Caco-2 (cell line): ENCODE data around the gene EPHB2. TPM values are rescaled to one million over a fixed set of nuclear protein-coding genes. Genes with fewer than 3 reads are reported as not detected.

Experiments used
- BruUV-seq: library from RNA; stranded (reverse); fragments of 400-500 nt; replicated peaks from 2 replicates; lab custom pipeline; 2021; lab: Mats Ljungman, UMichigan
- CTCF ChIA-PET: fragments of 300-600 bp; sonication (Branson Sonifier 250); formaldehyde crosslinking; loops from one replicate; lab custom pipeline; 2022; ENCODE audit warnings: antibody characterized with exemption; lab: Charles Lee
- POLR2A ChIA-PET: fragments of 300-600 bp; sonication (Branson Sonifier 250); formaldehyde crosslinking; loops from one replicate; lab custom pipeline; 2022; ENCODE audit warnings: antibody characterized with exemption; lab: Charles Lee
- DNase-seq, 2 experiments: peaks; one replicate each; pipeline versions ENCODE4 v3.0.0 to v3.0.0-alpha.2; 2020 to 2022
- H3K27me3 ChIP-seq: replicated peaks from 2 replicates; pipeline ENCODE4 v1.6.0; 2011; ENCODE audit warnings: low read length; ENCODE audit not compliant: control insufficient read depth, insufficient read depth
- H3K36me3 ChIP-seq: 2 replicates; pipeline ENCODE4 v1.5.1; 2011; ENCODE audit warnings: low read length; ENCODE audit not compliant: control insufficient read depth, insufficient read depth
- H3K4me1 ChIP-seq: fragments of 250-450 bp; sonication (Bioruptor Pico); 2 replicates; pipeline ENCODE4 v1.5.1; 2020; ENCODE audit warnings: mild to moderate bottlenecking
- H3K4me3 ChIP-seq: 2 replicates; pipeline ENCODE4 v1.5.1; 2011; ENCODE audit warnings: low read depth, mild to moderate bottlenecking, control low read depth, low read length
- H3K9me3 ChIP-seq: fragments of 250-450 bp; sonication (Bioruptor Pico); 2 replicates; pipeline ENCODE4 v1.5.1; 2020; ENCODE audit warnings: mild to moderate bottlenecking, moderate library complexity
- H3K27ac Mint-ChIP-seq: one replicate; pipeline ENCODE4 v1.8.0; 2022; ENCODE audit warnings: mixed read lengths; ENCODE audit not compliant: unreplicated experiment
- H3K27me3 Mint-ChIP-seq: one replicate; pipeline ENCODE4 v1.8.0; 2022; ENCODE audit warnings: mixed read lengths; ENCODE audit not compliant: insufficient read depth, unreplicated experiment
- H3K36me3 Mint-ChIP-seq: one replicate; pipeline ENCODE4 v1.8.0; 2022; ENCODE audit warnings: mild to moderate bottlenecking, mixed read lengths; ENCODE audit not compliant: insufficient read depth, unreplicated experiment
- H3K4me1 Mint-ChIP-seq: one replicate; pipeline ENCODE4 v1.8.0; 2022; ENCODE audit warnings: low read depth, mixed read lengths; ENCODE audit not compliant: unreplicated experiment
- H3K4me3 Mint-ChIP-seq: one replicate; pipeline ENCODE4 v1.8.0; 2022; ENCODE audit warnings: mild to moderate bottlenecking, moderate library complexity, mixed read lengths; ENCODE audit not compliant: unreplicated experiment
- H3K9me3 Mint-ChIP-seq: one replicate; pipeline ENCODE4 v1.8.0; 2022; ENCODE audit warnings: mixed read lengths; ENCODE audit not compliant: unreplicated experiment
- CTCF ChIP-seq, 2 experiments: fragments of 200-600 bp in 1 of 2; IDR thresholded peaks; 1 replicate in 1 of 2; 2 replicates in 1 of 2; pipeline versions ENCODE4 v1.5.1 to v1.8.0; 2011 to 2022; ENCODE audit warnings: antibody characterized with exemption in 1 of 2, control low read depth in 1 of 2, inconsistent platforms in 1 of 2, low read depth in 1 of 2, low read length in 1 of 2, mild to moderate bottlenecking in 1 of 2, moderate library complexity in 1 of 2; ENCODE audit not compliant: insufficient read depth in 1 of 2, severe bottlenecking in 1 of 2, unreplicated experiment in 1 of 2
- intact Hi-C: fragments of 100-400 bp; cut with micrococcal nuclease; formaldehyde crosslinking; loops from one replicate; pipeline ENCODE4 v1.10.0; 2022; ENCODE audit not compliant: unreplicated experiment
- total RNA-seq: library from RNA; stranded (reverse); gene quantifications from 2 replicates; pipeline ENCODE4 v1.2.3, GENCODE V29; 2022

The EPHB2 gene
- total RNA-seq, 1 experiment from 2014 or later = 30.1 TPM

GRCh38 chr1:22761101-22761500, 50.5 kb downstream of the EPHB2 start:
- Histone ChIP-seq H3K9me3 (no peaks in the 10 kb centered on the region), H3K4me3 (no peak overlapping the region), H3K4me1 (no peaks in the 10 kb centered on the region), H3K36me3 (no peaks in the 10 kb centered on the region), H3K27me3 (no peaks in the 10 kb centered on the region)
- BruUV-seq = no TSS peak
- Mint-ChIP-seq H3K9me3 (no peaks in the 10 kb centered on the region), H3K4me3 (no peak overlapping the region), H3K4me1 (no peaks in the 10 kb centered on the region), H3K36me3 (peaks cover 5% of the 10 kb centered on the region), H3K27me3 (no peaks in the 10 kb centered on the region), H3K27ac (no peak overlapping the region)
- intact Hi-C loops = no loop called here
- ChIA-PET CTCF (no interaction called here), POLR2A (no interaction called here)
- DNase-seq = no peak
- TF ChIP-seq CTCF (IDR thresholded peaks at IDR 0.05; ENCODE audit: insufficient read depth in 1 of 2, low read depth in 1 of 2, low read length in 1 of 2, severe bottlenecking in 1 of 2, unreplicated experiment in 1 of 2) = no peak

- TF ChIP-seq CTCF (IDR thresholded peaks at IDR 0.05; ENCODE audit: insufficient read depth in 1 of 2, low read depth in 1 of 2, low read length in 1 of 2, severe bottlenecking in 1 of 2, unreplicated experiment in 1 of 2) = no peak
- Histone ChIP-seq H3K9me3 (no peaks in the 10 kb centered on the region), H3K4me3 (no peak overlapping the region), H3K27me3 (no peaks in the 10 kb centered on the region), H3K36me3 (no peaks in the 10 kb centered on the region), H3K4me1 (no peaks in the 10 kb centered on the region)
- H3K9me3 Mint-ChIP-seq = no peaks in the 10 kb centered on the region
- H3K27me3 Mint-ChIP-seq = no peaks in the 10 kb centered on the region
- BruUV-seq = no TSS peak
- ChIA-PET POLR2A (no interaction called here), CTCF (no interaction called here)
- no peaks in the 10 kb centered on the region for H3K4me1 Mint-ChIP-seq
- intact Hi-C loops = no loop called here
- peaks cover 5% of the 10 kb centered on the region for H3K36me3 Mint-ChIP-seq
- no peak for DNase-seq
- no peak overlapping the region for H3K4me3 Mint-ChIP-seq
- H3K27ac Mint-ChIP-seq = no peak overlapping the region
Measured at GRCh38 chr1:22761821-22762220, 51.2 kb downstream of the EPHB2 start.

GRCh38 chr1:22763487-22764200, 53.0 kb downstream of the EPHB2 start:
- Histone ChIP-seq H3K27me3 (no peaks in the 10 kb centered on the region), H3K4me1 (no peaks in the 10 kb centered on the region), H3K4me3 (no peak overlapping the region), H3K9me3 (no peaks in the 10 kb centered on the region), H3K36me3 (no peaks in the 10 kb centered on the region)
- Mint-ChIP-seq H3K4me1 (no peaks in the 10 kb centered on the region), H3K27me3 (no peaks in the 10 kb centered on the region), H3K27ac (no peak overlapping the region), H3K4me3 (no peak overlapping the region), H3K36me3 (peaks cover 5% of the 10 kb centered on the region), H3K9me3 (no peaks in the 10 kb centered on the region)
- intact Hi-C loops = no loop called here
- ChIA-PET CTCF (no interaction called here), POLR2A (no interaction called here)
- DNase-seq = no peak
- no TSS peak for BruUV-seq
- no peak for TF ChIP-seq CTCF (IDR thresholded peaks at IDR 0.05; ENCODE audit: insufficient read depth in 1 of 2, low read depth in 1 of 2, low read length in 1 of 2, severe bottlenecking in 1 of 2, unreplicated experiment in 1 of 2)
